ENCODE data around the gene ACTR6.
"Not testable (repeated sequence)": the region's sequence is repeated elsewhere in the genome, so short reads cannot be mapped to it uniquely, and the experiment has no call there.

The ACTR6 gene

DNA sequence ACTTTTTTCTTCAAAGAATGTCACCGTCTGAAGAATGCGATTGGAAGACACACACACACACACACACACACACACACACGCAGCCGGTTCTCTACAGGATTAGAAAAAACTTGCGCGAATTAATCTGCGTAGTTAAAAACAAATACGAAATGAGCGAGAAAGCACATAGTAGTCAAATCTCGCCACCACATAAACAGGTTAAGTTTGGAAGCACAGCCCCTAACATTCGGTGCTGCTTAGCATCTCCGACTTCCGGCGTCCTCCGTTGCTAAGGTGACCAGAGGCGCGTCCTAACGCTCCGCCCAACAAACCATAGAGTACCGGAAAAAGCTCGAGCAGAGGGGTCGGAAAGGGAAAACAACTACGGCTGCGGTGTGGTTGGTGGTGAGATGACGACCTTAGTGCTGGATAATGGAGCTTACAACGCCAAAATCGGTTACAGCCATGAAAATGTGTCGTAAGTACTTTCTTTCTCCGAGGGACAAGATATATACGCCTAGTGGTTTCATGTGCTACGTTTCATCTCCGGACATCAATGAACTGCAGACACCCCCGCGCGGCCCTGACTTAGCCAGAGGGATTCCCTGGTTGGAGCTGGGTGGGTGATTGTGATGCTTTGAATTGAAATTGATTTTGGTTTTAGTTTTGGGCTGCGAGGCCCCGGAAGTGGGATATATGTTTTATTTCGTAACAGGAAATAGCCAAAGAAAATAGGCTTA is at the start of gene ACTR6:
TSS of gene ACTR6 (plus strand) at position 353 of the 719 bp plus-strand sequence. CDS start at position 390, 37 bp downstream.
- DNase-seq, result peak; percentile 86

DNA sequence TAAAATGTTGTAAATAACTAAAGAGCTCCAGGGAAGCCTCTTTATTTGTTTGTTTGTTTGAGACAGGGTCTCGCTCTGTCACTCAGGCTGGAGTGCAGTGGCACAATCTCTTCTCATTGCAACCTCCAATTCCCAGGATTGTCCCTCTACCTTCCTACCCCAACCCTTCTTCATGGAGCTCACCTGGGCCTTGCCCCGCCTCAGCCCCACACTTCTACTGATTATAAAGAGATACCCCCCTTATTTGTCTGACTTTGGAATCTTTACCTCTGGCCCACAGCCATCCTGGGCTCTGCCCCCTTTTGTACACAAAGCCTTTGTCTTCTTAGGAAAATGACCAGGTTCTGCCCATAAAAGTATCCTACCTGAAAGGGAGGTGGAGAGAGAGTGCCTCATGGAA is 48.8 kb upstream of the ACTR6 start:
- DNase-seq, result no peak

- DNase-seq, result no peak
These were observed 47.5 kb upstream of the ACTR6 start for GRCh38 chr12:100153131-100153530.

DNA sequence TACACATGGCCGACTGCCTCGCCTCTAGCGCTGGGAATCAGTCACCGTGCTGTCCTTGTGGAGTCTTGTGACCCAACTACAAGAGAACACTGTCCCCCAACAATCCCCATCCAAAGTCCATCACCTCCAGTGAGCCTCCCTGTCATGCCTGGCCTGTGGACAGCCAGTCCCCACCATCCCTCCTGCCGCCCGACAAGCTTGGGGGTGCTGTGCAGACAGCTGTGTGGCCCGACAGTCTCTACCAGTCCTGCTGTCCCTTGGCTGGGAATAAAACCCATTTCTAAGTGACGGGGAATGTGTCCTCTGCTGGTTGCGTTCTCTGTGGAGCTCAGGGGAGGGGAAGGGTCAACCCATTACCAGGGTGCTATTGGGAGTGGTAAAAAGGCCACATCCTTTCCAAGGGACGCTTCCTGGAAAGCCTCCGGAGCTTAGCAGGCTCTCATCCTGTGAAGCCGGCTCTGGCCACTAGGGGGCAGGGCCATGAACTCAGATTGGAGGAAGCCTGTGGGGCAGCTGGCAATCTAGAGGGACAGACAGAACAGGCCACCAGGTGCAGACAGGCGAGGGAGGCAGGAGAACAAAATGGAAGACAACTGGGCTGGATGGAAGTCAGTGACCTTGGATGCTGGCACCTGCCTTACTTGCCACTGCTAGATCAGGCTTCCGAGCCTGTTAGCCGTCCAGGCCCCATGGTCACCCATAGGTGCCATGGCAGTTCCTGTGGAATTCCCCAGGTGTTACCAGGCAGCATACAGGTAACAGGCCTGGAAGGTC is 46.0 kb upstream of the ACTR6 start:
- DNase-seq, result no peak

- no peak for DNase-seq
These were observed 43.7 kb upstream of the ACTR6 start for GRCh38 chr12:100156731-100157426.

GRCh38 chr12:100157427-100157821 is 43.2 kb upstream of the ACTR6 start:
- DNase-seq, result no peak

- DNase-seq, result no peak
These were observed 42.1 kb upstream of the ACTR6 start for GRCh38 chr12:100158535-100158934.

GRCh38 chr12:100159391-100160104 is 41.1 kb upstream of the ACTR6 start:
- no peak for DNase-seq

GRCh38 chr12:100163416-100164152 is 37.0 kb upstream of the ACTR6 start:
- peak; percentile 9 for DNase-seq

DNA sequence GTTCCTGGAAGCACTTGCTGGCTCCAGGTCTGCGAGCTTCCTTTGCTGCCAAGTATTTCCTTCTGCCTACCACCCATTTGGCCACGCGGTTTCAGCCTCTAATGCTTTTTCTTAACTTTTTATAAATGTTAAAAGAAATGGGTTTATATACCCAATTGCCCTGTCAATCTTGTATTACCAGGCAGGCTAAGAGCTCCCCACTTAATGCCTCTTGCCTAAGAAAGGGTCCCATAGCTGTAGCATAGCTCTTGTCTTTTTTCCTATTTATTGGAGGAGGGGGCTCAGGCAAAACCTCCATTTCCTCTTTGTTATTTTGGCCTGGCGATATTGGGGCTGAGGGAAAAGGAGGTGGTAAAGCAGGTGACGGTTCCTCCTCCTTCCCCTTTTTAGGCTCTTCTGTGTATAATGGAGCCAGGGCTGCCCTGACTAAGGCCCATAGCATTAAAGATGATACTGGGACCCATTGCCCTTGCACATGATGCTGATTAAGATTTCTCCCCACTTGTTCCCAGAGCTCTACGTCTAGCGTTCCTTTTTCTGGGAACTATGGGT is 36.4 kb upstream of the ACTR6 start:
- no peak for DNase-seq

DNA sequence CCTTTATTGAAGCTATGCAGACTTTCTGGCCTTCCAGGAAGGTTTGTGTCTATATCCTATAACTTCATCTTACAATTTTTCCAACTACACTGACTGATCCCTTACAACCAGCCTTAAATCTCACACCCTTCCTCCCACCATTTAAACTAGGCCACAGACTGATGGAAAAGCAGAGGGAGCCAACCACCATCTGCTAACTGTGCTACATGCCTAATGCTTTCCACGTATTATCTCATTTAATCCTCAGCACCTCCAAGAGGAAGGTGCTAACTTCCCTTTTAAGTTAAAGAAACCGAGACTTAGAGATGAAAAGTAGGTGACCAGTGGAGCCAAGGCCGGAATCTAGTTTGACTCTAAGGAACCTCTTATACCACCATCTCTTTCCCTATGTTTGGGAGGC is 35.3 kb upstream of the ACTR6 start:
- DNase-seq, result no peak

GRCh38 chr12:100166232-100166631 is 34.4 kb upstream of the ACTR6 start:
- DNase-seq, result no peak

GRCh38 chr12:100168562-100168961 is 32.1 kb upstream of the ACTR6 start:
- DNase-seq, result no peak

DNA sequence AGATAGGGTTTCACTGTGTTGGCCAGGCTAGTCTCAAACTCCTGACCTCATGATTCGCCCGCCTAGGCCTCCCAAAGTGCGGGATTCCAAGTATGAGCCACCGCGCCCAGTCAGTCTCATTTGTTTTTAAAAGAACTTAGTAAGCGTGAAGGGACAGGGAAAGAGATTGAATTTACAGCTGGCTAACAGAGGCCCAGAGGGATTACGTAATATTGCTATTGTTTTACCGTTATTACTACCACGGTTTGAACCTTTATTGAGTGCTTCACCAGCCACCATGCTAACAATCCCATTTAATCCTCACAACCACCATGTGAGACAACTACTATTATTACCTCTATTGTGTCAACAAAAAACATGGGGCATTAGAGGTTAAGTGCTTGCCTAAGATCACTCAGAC is 31.3 kb upstream of the ACTR6 start:
- no peak for DNase-seq

DNA sequence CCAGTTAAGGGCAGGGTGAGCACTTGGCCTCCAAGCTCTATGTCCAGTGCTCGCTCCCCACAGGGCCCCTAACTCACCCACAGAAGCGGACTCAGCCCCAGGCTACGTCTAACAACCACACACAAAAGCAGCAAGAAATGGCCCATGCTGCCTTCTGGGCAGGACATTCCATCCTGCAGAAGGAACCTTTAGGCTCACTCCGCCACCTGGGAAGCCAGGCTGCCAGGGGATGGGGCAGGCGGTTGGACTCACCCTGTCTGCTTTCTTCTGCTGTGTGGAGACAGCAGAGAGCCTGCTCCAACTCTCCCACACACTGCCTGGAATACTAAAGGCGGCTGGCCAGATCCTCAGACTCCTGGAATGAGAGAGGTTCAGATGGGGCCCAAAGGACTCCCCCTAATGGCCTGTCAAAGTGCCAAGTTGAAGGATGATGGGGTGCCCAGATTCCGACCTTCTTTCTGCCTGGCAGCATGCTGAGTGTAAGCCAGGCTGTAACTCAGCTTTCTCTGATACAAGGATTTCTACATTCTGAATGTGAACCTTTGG is 30.2 kb upstream of the ACTR6 start:
- DNase-seq, result no peak

GRCh38 chr12:100171248-100171647 is 29.4 kb upstream of the ACTR6 start:
- no peak for DNase-seq

GRCh38 chr12:100173111-100173510 is 27.5 kb upstream of the ACTR6 start:
- DNase-seq, result no peak

DNA sequence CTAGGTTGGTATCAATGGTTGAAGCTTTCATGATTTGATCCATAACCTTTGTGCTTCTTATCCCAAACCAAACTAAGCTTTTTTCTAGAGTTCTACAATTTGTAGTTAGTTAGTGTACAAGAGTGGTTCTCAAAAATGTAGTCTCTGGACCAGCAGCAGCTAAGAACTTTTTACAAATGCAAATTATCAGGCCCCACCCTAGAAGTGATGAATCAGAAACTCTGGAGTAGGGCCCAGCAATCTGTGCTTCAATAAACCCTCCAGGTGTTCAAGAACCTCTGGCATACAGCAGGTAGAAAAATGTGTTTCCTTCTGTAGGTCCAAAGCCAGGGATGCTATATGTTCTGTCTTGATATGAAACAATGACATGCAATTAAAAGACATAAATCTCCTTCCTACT is 26.1 kb upstream of the ACTR6 start:
- DNase-seq, result no peak

- DNase-seq, result not testable (repeated sequence)
These were observed 24.1 kb upstream of the ACTR6 start for GRCh38 chr12:100176493-100176892.

DNA sequence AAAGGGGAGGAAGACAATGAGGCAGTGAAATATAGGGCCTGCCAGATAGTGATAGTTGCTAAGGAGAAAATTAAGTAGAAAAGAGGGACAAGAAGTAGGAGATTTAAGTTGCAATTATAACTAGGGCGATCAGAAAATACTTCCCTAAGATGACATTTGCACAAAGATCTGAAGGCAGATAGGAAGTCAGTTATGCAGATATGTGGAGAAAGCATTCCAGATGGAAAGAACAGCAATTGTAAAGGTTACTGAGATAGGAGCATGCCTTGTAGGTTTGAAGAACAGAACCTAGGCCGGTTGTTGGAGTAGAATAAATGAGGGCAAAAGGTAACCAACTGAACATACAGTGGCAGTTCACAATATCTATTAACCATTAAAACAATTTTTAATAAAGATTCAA is 21.4 kb upstream of the ACTR6 start:
- DNase-seq, result no peak

DNA sequence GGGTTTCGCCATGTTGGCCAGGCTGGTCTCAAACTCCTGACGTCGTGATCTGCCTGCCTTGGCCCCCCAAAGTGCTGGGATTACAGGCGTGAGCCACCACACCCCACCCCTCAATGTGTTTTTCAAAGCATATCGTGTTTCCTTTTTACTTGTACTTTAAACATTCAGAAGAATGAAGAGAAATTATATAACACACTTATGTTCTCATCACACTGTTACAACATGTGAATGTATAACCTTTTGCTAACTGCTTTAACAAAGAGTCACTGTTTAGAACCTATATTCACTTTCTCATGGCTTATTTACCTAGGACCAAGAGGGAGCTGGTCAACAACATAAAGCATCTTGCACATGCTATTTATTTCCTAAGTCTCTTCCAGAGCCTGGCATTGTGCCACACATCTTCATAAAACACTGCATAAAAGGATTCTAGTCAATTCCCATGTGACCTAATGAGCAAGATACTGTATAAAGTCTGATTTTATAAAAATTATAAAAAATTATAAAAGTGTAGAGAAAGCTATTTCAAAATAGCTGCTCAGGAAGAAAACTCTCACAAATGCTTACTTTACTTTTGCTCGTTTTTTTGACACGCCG is 16.0 kb upstream of the ACTR6 start:
- DNase-seq, result no peak
